SJCRH30 (cell line): ENCODE measurements around the gene FREY1. TPM values are rescaled to one million over a fixed set of nuclear protein-coding genes. Genes with fewer than 3 reads are reported as not detected.

ENCODE experiments used
- DNase-seq, 2 experiments: peaks; one replicate each; pipeline ENCODE4 v3.0.0-alpha.2; 2015 to 2020
- H3K27ac ChIP-seq: fragments of 250-450 bp; sonication (Bioruptor Pico); 2 replicates; pipeline ENCODE4 v1.5.1; 2020; ENCODE audit warnings: mild to moderate bottlenecking, moderate library complexity
- H3K27me3 ChIP-seq: fragments of 250-450 bp; sonication (Bioruptor Pico); 2 replicates; pipeline ENCODE4 v1.5.1; 2020; ENCODE audit warnings: mild to moderate bottlenecking, moderate library complexity
- H3K36me3 ChIP-seq: fragments of 250-450 bp; sonication (Bioruptor Pico); 2 replicates; pipeline ENCODE4 v1.5.1; 2020; ENCODE audit warnings: mild to moderate bottlenecking, moderate library complexity
- H3K4me1 ChIP-seq: fragments of 250-450 bp; sonication (Bioruptor Pico); 2 replicates; pipeline ENCODE4 v1.5.1; 2020; ENCODE audit warnings: mild to moderate bottlenecking, moderate library complexity
- H3K4me3 ChIP-seq: fragments of 250-450 bp; sonication (Bioruptor Pico); 2 replicates; pipeline ENCODE4 v1.5.1; 2020; ENCODE audit warnings: mild to moderate bottlenecking, moderate library complexity
- H3K9me3 ChIP-seq: fragments of 250-450 bp; sonication (Bioruptor Pico); replicated peaks from 2 replicates; pipeline ENCODE4 v1.5.1; 2020; ENCODE audit warnings: mild to moderate bottlenecking, moderate library complexity
- total RNA-seq: library from RNA; depleted of rRNA; stranded (reverse); fragments of >200 nt; shearing (Covaris generic); gene quantifications from 2 replicates; pipeline ENCODE4 v1.2.3, GENCODE V29; 2014

FREY1 gene
- total RNA-seq, 1 experiment from 2014 or later, result 1.8 TPM

DNA sequence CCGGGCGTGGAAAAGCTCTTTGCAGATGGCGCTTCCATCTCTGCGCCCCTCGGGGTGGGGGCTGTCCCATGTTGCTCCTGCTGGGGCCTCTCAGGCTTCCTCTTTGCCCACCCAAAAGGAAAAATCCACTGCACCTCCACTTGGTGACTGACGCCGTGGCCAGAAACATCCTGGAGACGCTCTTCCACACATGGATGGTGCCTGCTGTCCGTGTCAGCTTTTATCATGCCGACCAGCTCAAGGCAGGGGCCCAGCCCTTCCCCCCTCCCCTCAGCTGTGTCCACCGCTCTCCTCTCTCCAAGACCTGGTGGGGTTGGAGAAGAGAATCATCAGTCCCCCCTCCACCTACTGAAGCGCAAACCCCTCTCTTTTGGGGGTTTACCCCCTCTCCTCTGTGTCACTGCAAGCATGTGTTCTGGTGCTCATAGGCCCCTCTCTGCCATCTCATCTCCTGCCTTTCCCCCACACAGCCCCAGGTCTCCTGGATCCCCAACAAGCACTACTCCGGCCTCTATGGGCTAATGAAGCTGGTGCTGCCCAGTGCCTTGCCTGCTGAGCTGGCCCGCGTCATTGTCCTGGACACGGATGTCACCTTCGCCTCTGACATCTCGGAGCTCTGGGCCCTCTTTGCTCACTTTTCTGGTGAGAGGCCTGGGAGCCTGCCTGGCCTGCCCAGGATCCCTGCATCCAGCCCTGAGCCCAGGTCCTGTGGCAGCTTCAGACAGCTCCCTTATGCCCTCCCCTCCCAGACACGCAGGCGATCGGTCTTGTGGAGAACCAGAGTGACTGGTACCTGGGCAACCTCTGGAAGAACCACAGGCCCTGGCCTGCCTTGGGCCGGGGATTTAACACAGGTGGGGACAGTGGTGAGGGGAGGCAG is 17.2 kb upstream of the FREY1 start:
- H3K9me3 ChIP-seq, result no peaks in the 10 kb centered on the region
- H3K36me3 ChIP-seq, result no peaks in the 10 kb centered on the region
- H3K27me3 ChIP-seq, result peaks cover 18% of the 10 kb centered on the region; the same call in 1 of the 2 replicates
- no peak overlapping the region for H3K4me3 ChIP-seq
- no peak overlapping the region for H3K27ac ChIP-seq
- H3K4me1 ChIP-seq, result no peaks in the 10 kb centered on the region
- DNase-seq, result peak in 1 of 2 experiments; percentile 2

DNA sequence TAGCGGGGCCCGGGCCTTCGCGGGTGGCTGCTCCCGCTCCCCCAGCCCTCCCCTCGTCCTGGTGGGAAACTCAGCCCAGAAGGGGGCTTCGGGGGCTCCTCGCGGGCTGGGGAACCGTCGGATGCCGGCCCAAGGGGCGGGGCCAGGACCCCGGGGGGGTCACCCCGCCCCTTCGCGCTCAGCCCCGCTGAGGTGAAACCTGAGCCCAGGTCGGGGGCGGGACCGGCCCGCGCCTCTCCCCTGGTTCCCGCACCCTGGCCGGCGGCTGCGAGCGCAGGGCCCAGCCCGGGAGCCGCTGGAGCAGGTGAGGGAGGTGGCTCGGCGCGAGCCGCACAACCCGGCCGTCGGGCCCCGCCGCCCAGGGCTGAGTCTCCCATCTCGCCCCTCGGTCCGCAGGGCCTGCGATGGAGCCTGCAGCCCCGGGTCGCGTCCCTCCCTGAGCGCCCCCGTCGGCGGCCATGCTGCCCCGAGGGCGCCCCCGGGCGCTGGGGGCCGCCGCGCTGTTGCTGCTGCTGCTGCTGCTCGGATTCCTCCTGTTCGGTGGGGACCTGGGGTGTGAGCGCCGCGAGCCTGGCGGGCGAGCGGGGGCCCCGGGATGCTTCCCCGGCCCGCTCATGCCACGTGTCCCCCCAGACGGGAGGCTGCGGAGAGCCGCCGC is 15.5 kb upstream of the FREY1 start, which contains the start of gene LARGE2:
Gene LARGE2 (plus strand): TSS at position 232 of the 658 bp plus-strand sequence. CDS start 227 bp downstream, at position 459.
- Histone ChIP-seq H3K9me3 (no peaks in the 10 kb centered on the region), H3K27ac (no peak within 1 kb of the TSS), H3K27me3 (peaks cover 18% of the 10 kb centered on the region; the same call in 1 of the 2 replicates), H3K4me3 (peak within 1 kb of the TSS; percentile 27), H3K4me1 (no peaks in the 10 kb centered on the region), H3K36me3 (no peaks in the 10 kb centered on the region)
- peak in 1 of 2 experiments; percentile 15 for DNase-seq

DNA sequence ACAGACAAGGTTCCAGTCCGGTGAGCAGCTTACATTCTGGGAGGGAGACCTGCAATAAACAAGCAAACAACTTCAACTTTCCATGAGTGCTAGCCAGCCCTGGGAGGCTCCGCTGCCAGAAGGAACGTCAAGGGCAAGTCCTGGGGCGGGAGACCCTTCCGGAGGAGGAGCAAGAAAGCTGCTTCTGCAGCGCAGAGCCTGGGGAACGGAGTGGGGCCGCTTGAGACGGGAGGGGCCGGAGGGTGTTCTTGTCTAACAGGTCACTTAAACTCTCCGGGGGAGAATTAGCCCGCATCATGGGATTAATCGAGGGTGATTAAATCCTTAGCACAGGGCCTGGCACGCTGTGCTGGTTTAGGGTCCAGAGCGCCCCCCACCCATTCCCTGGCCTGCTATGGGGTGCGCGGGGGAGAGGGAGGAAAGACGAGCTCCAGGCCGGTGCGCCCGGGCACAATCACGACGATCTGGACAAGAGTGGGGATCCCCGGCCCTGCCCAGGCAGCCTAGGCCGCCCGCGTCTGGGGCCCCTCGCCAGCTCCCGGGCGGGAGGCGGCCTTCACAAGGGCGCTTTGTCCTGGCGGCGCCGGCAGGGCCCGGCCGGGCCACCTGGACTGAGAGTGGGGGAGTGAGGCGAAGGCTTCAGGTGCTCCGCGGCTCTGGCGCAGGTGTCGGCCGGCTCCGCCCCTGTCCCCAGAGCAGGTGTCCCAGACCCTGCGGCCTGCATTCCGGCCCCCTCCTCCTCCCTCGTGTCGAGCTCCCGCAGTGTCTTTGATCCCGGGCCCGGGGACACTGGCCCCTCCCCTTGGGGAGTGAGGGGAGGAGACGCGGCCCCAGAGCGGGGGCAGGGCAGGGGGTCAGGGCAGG is 14.7 kb upstream of the FREY1 start:
- Histone ChIP-seq H3K36me3 (no peaks in the 10 kb centered on the region), H3K9me3 (no peaks in the 10 kb centered on the region), H3K4me1 (no peaks in the 10 kb centered on the region), H3K27ac (no peak overlapping the region), H3K27me3 (peaks cover 18% of the 10 kb centered on the region; the same call in 1 of the 2 replicates), H3K4me3 (peak overlapping the region; percentile 27)
- no peak for DNase-seq

DNA sequence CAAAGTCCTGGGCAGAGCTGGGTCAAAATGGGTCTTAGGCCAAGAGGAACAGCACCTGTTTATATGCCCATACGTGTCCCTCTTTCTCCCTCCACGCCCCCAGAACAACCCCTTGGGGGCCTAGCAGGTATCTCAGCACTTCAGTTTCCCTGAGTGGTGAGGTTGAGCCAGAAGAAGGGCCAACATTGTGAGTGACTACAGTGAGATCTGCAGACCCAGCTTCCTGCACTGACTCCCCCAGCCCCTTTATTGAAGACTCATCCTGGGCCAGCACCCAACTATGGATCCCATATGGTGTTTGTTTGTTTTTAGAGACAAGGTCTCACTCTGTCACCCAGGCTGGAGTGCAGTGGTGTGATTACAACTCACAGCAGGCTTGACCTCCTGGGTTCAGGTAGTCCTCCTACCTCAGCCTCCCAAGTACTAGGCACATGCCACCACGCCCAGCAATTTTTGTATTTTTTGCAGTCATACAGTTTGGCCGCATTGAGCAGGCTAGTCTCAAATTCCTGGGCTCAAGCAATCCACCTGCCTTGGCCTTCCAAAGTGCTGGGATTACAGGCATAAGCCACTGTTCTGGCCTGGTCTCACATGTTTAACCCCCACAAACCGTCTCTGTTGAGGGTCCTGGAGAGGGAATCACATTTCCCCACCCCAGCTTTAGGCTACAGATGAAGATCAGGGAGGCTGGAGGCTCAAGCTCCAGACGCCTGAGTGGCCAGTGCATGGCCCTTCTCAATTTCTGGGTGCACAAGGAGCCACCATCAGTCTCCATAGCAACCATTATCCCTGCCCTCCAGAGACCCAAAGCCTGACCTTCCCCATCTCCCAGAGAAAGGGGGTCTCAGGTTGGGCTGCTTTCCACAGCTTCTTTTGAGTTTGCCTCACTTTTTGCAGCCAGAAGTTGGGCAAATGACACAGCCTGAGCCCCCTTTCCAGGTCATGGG is 13.7 kb upstream of the FREY1 start:
- Histone ChIP-seq H3K36me3 (no peaks in the 10 kb centered on the region), H3K27me3 (peaks cover 16% of the 10 kb centered on the region; the same call in 1 of the 2 replicates), H3K27ac (no peak overlapping the region), H3K4me3 (no peak overlapping the region), H3K4me1 (no peaks in the 10 kb centered on the region), H3K9me3 (no peaks in the 10 kb centered on the region)
- no peak for DNase-seq

DNA sequence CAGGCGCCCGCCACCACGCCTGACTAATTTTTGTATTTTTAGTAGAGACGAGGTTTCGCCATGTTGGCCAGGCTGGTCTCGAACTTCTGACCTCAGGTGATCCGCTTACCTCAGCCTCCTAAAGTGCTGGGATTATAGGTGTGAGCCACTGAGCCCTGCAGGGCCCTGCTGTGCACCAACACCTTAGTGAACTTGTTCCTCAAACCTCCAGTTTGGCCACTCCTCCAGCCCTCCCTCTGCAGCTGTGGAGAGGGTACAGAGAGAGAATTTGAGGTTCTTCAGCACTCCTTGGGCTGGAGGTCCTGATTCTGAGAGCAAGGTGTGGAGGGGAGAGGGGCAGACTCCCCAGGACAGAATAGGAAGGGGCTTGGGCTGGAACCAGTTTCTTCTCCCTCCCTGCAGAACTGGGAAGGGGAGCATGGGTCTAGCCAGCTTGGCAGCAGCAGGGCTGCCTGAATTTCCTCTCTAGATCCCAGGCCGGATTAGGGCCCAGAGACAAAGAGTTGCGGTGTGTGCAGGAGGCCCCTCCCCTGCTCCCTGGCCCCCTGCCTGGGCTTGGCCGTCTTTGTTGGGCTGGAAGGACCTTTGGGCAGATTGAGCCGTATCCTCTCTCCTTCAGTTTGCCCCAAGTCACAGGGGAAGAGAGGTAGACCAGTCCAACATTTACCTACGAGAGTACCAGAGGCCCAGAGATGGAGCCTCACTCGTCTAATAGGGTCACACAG is 12.9 kb upstream of the FREY1 start:
- H3K27me3 ChIP-seq, result peaks cover 12% of the 10 kb centered on the region; the same call in 1 of the 2 replicates
- no peaks in the 10 kb centered on the region for H3K9me3 ChIP-seq
- H3K4me3 ChIP-seq, result no peak overlapping the region
- no peak overlapping the region for H3K27ac ChIP-seq
- DNase-seq, result no peak
- H3K4me1 ChIP-seq, result no peaks in the 10 kb centered on the region
- H3K36me3 ChIP-seq, result no peaks in the 10 kb centered on the region

DNA sequence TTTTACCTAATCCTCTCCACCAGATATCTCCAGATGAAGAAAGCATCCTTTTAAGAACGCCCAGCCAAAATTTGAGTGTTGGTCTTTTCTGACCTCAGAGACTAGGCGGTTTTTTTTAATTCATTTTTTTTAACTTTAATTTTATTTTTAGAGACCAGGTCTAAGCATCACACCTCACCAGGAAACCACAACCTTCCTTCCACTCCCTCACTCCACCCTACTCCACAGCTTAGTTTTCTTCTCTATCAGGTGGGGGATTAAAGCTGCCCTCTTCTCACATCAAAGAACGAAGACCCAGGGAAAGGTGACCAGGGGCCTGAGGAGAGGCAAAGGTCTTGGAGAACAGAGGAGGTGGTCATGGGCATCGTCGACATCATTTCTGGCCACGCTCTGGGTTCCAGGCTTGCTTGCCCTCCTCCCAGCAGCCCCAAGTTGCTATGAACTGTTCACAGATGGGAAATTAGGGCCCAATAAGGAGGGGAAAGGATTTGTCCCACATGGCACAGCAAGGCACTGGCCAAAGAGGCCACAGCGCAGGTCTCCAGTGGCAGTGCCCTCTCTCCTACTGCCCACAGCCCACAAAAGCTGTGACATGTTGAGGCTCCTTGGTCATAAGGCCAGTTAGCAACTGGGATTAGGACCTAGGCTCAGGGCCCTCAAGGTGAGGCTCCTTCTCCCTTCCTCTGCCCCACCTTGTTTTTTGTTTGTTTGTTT is 12.0 kb upstream of the FREY1 start:
- H3K4me3 ChIP-seq, result peak overlapping the region; percentile 72

DNA sequence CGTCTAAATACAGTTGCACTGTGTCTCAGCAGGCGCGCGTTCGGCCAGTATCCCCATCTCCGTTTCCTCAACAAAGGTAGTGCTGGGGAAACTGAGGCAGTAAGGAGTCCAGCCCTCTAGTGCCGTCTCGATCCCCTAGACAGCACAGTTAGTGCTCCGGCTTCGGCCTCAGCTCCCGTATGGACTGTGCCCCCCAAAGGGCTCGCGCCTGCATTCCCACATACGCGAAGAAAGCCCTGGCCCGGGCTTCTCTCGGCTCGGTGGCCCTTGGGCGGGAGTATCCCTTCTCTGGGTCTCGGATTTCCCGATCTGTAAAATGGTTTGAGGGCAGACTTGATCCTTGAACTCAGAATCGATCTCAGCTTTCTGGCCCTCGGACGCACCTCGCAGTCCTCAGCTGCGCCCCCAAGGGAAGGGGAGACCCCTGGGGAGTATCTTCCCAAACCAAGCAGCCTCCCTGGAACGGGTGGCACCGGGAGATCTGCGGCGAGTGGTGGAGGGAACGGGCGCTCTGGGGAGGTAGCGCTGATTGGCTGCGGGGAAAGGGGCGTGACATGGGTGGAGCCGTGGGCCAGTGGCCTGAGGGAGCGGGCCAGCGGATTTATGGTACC is 11.4 kb upstream of the FREY1 start:
- Histone ChIP-seq H3K4me1 (no peaks in the 10 kb centered on the region), H3K27ac (no peak overlapping the region; the same call in 1 of the 2 replicates), H3K36me3 (no peaks in the 10 kb centered on the region), H3K27me3 (peaks cover 3% of the 10 kb centered on the region; the same call in 1 of the 2 replicates), H3K9me3 (no peaks in the 10 kb centered on the region), H3K4me3 (peak overlapping the region; percentile 72)
- DNase-seq, result peak; percentile 82 to 87

More for the DNA sequence above, 12.0 kb upstream of the FREY1 start:
- H3K27ac ChIP-seq, result no peak overlapping the region
- H3K9me3 ChIP-seq, result no peaks in the 10 kb centered on the region
- DNase-seq, result no peak
- peaks cover 4% of the 10 kb centered on the region; the same call in 1 of the 2 replicates for H3K27me3 ChIP-seq
- no peaks in the 10 kb centered on the region for H3K4me1 ChIP-seq
- H3K36me3 ChIP-seq, result no peaks in the 10 kb centered on the region

DNA sequence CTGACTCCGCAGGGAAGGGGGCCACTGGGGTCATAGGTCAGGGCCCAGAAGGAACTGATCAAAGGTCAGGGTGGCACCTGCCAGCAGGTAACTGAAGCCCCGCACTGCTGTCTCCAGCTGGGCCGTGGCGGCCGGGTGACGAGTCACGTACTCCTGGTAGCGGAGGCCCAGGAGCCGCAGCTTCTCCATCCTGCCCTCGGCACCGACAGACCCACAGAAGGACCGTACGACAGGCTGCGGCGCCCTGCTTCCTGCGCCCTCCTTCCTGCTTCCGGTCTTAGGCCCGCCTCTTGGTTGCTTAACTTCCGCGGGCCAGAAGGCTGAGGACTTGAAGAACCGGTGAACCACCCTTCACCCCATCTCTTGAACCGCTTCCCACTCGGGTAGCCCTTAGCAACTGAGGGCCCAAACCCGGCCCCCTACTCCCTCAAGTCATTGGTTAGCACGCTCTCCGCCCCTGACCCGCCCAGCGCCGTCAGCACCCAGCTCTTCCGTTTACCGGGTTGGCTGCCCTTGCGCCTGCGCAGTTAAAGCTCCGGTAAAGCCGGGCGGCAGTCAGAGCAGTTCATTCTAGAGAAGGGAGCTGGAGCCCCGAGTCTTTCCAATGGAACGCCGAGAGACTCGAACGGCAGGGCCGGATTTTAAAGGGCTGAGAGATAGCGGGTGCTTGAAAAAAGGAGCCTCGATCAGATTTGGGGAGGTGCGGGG is 10.7 kb upstream of the FREY1 start, which contains the start of gene PEX16:
Gene PEX16 (minus strand): TSS at position 255 of the 708 bp plus-strand sequence. CDS start 66 bp downstream, at position 189.
- H3K9me3 ChIP-seq, result no peaks in the 10 kb centered on the region
- H3K36me3 ChIP-seq, result no peaks in the 10 kb centered on the region
- H3K4me1 ChIP-seq, result no peaks in the 10 kb centered on the region
- DNase-seq, result peak; percentile 96 to 98
- H3K27ac ChIP-seq, result peak within 1 kb of the TSS; percentile 67
- peak within 1 kb of the TSS; percentile 72 for H3K4me3 ChIP-seq
- H3K27me3 ChIP-seq, result no peaks in the 10 kb centered on the region; the same call in 1 of the 2 replicates

DNA sequence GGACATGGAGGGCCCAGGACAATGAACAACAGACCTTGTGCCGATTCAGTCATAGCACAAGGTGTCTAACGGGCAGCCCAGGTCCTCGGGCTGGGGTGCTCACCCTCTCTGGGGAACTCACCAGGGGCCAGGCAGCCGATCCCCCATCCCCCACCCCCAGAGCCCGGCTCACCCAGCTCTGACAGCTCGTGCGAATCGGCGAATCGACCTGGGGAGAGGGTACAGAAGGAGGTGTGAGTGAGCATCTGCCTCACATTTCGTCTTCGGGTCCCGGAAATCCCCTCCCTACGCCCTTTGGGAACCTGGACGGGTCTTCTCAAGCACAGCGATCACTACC is 10.2 kb upstream of the FREY1 start:
- peak overlapping the region; percentile 67; the same call in 1 of the 2 replicates for H3K27ac ChIP-seq

DNA sequence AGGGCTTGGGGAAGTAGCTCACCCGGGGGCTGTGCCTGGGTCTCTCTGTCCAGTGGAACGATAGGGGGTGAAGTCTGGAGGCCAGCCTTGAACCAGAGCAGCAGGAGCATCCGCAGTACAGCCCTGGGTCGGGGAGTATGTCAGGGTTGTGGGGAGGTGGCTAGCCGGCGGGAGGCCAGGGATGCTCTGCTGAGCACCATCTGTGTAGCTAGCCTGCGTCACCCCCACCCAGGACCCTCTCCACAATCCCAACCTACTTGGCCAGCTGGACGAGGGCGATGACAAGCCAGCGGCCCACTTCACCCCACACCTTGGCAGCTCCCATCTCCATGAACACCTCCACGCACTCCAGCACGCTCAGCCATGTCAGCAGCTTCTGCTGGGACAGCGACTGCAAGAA is 8.4 kb upstream of the FREY1 start:
- Histone ChIP-seq H3K4me3 (no peak overlapping the region), H3K9me3 (no peaks in the 10 kb centered on the region), H3K36me3 (no peaks in the 10 kb centered on the region), H3K27me3 (no peaks in the 10 kb centered on the region), H3K4me1 (no peaks in the 10 kb centered on the region), H3K27ac (no peak overlapping the region)
- DNase-seq, result no peak

More for the DNA sequence above, 10.2 kb upstream of the FREY1 start:
- Histone ChIP-seq H3K9me3 (no peaks in the 10 kb centered on the region), H3K36me3 (no peaks in the 10 kb centered on the region), H3K27me3 (no peaks in the 10 kb centered on the region; the same call in 1 of the 2 replicates), H3K4me3 (peak overlapping the region; percentile 72), H3K4me1 (no peaks in the 10 kb centered on the region)
- DNase-seq, result no peak

DNA sequence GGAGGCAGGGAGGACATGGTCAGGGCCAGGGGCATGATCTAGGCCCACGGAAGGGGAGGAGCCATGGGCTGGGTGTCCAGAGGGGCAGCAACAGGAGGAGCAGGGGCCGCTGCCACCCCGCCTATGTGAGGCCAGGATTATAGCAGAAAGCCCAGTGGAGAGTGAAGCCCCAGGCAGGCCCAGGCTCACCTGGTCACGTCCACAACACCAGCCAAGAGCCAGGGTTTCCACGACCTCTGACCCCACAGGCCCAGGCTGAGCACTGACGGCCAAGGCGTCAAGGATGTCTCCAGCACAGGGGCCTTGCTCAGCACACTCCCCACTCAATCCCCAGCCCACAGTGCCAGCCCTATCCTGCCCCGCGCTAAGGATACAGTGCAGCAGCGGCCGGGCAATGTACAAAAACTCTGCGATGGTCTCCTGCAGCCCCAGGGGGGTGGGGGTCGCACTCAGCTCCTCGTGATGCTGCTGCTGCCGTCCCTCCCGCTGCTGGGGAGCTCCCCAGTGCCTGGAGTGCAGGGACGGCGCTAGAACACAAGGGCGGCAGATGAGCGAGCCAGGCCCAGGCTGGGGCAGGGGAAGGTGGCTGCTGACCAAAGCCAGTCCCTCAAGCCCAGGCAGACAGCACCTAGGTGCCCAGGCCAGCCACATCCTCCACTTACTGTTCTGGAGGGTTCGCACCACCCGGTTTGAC is 7.0 kb upstream of the FREY1 start:
- DNase-seq, result no peak
- no peaks in the 10 kb centered on the region for H3K36me3 ChIP-seq
- no peaks in the 10 kb centered on the region for H3K9me3 ChIP-seq
- H3K27me3 ChIP-seq, result no peaks in the 10 kb centered on the region
- H3K27ac ChIP-seq, result no peak overlapping the region
- no peak overlapping the region for H3K4me3 ChIP-seq
- no peaks in the 10 kb centered on the region for H3K4me1 ChIP-seq
